Rectal smooth muscle tissue (tissue), 1 donor: ENCODE measurements around the gene RSL1D1.

ENCODE experiments used
- H3K27ac ChIP-seq: one replicate; pipeline ENCODE4 v1.7.0; 2013; ENCODE audit warnings: low read depth, low read length, inconsistent platforms
- H3K27me3 ChIP-seq: one replicate; pipeline ENCODE4 v1.7.0; 2013; ENCODE audit warnings: low read length; ENCODE audit not compliant: control insufficient read depth, insufficient read depth
- H3K36me3 ChIP-seq: one replicate; pipeline ENCODE4 v1.7.0; 2013; ENCODE audit warnings: low read length; ENCODE audit not compliant: control insufficient read depth, insufficient read depth
- H3K4me1 ChIP-seq: one replicate; pipeline ENCODE4 v1.7.0; 2013; ENCODE audit warnings: low read length; ENCODE audit not compliant: control insufficient read depth, insufficient read depth
- H3K4me3 ChIP-seq: one replicate; pipeline ENCODE4 v1.7.0; 2013; ENCODE audit warnings: low read length
- H3K9ac ChIP-seq: one replicate; pipeline ENCODE4 v1.7.0; 2013; ENCODE audit warnings: low read length

The RSL1D1 gene

DNA sequence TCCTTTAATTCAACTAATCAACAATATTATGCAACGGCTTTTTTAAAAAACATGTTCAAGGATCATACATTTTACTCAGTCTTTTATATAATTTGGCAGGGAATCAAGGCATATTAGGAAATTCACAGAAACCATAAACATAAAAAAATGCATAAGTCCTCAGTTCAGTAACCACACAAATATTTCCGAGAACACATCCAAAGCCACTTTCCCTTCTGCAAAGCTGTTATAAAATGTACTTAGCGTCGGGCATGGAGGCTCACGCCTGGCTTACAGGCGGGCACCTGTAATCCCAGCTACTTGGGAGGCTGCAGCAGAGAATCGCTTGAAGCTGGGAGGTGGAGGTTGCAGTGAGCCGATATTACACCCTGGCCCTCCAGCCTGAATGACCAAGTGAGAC lies 44.6 kb downstream of the RSL1D1 start:
- no peaks in the 10 kb centered on the region for H3K27me3 ChIP-seq

DNA sequence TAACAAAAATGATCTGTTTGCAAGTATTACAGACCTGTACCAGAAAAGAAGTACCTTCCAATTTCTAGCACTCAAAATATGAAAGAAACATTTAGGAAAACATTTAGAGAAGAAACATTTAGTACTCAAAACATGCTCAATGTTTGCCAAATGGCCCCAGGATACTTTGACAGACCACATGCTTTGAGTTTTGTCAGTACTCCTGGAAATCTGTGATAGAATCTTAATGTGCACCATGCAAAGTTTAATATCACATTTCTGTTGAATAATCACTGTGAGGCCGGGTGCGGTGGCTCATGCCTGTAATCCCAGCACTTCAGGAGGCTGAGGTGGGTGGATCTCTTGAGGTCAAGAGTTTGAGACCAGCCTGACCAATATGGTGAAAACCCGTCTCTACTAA lies 45.8 kb downstream of the RSL1D1 start:
- no peak overlapping the region for H3K4me3 ChIP-seq
- H3K27ac ChIP-seq = no peak overlapping the region
- H3K9ac ChIP-seq = no peak overlapping the region
- no peaks in the 10 kb centered on the region for H3K27me3 ChIP-seq
- no peaks in the 10 kb centered on the region for H3K4me1 ChIP-seq
- H3K36me3 ChIP-seq = no peaks in the 10 kb centered on the region

More for the DNA sequence above, 44.6 kb downstream of the RSL1D1 start:
- H3K36me3 ChIP-seq = no peaks in the 10 kb centered on the region
- H3K9ac ChIP-seq = no peak overlapping the region
- no peak overlapping the region for H3K4me3 ChIP-seq
- no peaks in the 10 kb centered on the region for H3K4me1 ChIP-seq
- H3K27ac ChIP-seq = no peak overlapping the region

DNA sequence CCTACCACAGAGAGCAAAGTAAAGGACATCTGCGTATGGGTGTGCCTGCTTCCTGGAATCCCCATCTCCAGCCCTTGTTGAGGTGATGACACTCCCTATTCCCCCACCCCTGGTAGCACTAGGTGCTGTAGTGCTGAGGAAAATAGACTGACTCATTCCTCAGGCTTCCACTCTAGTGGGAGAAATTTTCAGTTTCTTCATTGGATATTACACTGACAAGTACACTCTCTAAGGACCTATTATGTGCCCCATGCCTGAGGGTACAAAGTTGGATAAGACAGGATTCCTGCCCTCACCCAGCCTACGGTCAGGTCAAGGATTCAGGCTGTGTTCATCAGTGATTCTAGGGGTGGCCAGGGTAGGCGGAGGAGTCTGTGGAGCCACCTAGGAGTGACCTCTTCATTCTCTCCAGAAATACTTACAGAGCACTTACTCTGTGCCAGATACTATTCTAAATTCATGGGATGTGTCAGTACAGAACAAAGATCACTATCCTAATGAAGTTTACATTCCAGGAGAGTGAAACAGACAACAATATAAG lies 49.8 kb downstream of the RSL1D1 start:
- Histone ChIP-seq H3K4me1 (peaks cover 7% of the 10 kb centered on the region), H3K36me3 (no peaks in the 10 kb centered on the region), H3K4me3 (no peak overlapping the region), H3K9ac (no peak overlapping the region), H3K27ac (no peak overlapping the region), H3K27me3 (no peaks in the 10 kb centered on the region)

DNA sequence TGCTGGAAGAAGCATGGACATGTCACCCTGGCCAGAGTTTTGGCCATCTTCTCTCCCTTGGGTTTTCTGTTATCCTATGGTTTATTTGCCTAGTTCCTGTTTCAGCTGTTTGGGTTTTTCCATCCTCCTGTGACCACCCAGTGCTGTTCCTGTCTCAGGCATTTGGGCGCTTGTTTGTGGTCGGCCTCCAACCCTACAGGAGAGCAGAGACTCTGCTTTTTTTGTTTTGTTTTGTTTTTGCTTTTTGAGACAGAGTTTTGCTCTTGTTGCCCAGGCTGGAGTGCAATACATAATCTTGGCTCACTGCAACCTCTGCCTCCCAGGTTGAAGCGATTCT lies 51.0 kb downstream of the RSL1D1 start:
- no peaks in the 10 kb centered on the region for H3K36me3 ChIP-seq
- peaks cover 10% of the 10 kb centered on the region for H3K4me1 ChIP-seq
- H3K27ac ChIP-seq = no peak overlapping the region
- H3K9ac ChIP-seq = no peak overlapping the region
- H3K27me3 ChIP-seq = no peaks in the 10 kb centered on the region
- no peak overlapping the region for H3K4me3 ChIP-seq

DNA sequence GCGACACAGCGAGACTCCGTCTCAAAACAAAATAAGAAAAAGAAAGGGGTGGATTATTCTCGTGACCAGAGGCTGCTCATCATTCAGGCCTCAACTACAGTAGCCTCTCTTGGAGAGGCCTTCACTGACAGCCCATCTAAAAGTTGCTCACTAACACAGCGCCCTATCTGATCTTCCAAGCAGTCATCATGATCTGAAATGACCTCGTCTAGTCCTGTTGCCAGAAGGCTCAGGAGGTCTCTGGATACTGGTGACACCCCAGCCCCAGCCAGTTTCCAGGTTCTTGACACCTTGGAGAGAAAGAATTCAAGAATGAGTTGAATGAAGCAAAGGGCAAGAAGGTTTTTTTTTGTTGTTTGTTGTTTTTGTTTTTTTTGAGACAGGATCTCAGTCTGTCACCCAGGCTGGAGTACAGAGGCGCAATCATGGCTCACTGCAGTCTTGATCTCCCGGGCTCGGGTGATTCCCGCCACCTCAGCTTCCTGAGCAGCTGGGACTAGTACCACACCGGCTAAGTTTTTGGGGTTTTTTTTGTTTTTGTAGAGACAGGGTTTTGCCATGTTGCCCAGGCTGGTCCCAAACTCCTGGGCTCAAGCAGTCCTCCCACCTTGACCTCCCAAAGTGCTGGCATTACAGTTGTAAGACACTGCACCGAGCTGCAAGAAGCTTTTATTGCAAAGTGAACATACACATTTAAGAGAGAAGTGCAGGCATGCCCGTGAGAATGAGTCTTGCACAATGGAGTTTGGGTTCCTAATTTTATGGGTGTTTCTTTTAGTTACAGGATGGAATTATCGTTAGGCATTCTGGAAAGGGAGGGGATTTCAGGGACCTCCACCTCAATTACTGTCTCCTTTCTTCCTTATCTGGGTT lies 51.6 kb downstream of the RSL1D1 start:
- H3K27ac ChIP-seq = no peak overlapping the region
- no peak overlapping the region for H3K9ac ChIP-seq

DNA sequence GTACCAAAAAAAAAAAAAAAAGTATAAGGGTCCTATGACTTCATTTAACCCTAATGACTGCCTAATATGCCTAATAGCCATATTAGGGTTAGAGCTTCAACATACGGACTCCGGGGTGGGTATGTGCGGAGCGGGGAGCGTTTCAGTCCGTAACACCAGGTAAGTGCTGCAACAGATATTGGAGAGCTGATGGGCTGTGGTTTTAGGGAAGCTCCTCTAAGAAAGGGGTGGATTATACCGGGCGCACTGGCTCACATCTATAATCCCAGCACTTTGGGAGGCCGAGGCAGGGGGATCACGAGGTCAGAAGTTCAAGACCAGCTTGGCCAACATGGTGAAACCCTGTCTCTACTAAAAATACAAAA lies 52.3 kb downstream of the RSL1D1 start:
- peaks cover 10% of the 10 kb centered on the region for H3K4me1 ChIP-seq
- no peak overlapping the region for H3K27ac ChIP-seq
- no peak overlapping the region for H3K4me3 ChIP-seq
- peaks cover 4% of the 10 kb centered on the region for H3K36me3 ChIP-seq
- H3K27me3 ChIP-seq = no peaks in the 10 kb centered on the region
- H3K9ac ChIP-seq = no peak overlapping the region

More for the DNA sequence above, 51.6 kb downstream of the RSL1D1 start:
- no peaks in the 10 kb centered on the region for H3K27me3 ChIP-seq
- peaks cover 10% of the 10 kb centered on the region for H3K4me1 ChIP-seq
- H3K4me3 ChIP-seq = no peak overlapping the region
- H3K36me3 ChIP-seq = peaks cover 4% of the 10 kb centered on the region

DNA sequence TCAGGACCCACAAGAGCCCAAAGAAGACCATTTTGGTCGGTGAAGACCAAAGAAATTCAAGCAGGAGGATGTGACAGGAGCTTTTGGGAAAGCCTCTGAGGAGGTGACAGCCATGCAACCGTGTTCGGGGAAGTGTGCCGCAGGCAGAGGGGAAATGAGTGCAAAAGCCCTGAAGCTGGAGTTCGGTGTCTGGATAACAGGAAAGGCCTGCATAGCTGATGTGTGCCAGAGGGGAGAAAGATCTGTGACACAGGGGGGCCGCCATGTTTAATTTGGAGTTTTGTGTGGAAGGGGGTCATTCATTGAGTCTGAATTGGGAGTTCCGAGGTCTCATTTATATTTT lies 53.4 kb downstream of the RSL1D1 start:
- Histone ChIP-seq H3K36me3 (peaks cover 4% of the 10 kb centered on the region), H3K4me3 (peak overlapping the region; percentile 69), H3K4me1 (peaks cover 14% of the 10 kb centered on the region), H3K27me3 (no peaks in the 10 kb centered on the region), H3K9ac (peak overlapping the region; percentile 97), H3K27ac (peak overlapping the region; percentile 95)

DNA sequence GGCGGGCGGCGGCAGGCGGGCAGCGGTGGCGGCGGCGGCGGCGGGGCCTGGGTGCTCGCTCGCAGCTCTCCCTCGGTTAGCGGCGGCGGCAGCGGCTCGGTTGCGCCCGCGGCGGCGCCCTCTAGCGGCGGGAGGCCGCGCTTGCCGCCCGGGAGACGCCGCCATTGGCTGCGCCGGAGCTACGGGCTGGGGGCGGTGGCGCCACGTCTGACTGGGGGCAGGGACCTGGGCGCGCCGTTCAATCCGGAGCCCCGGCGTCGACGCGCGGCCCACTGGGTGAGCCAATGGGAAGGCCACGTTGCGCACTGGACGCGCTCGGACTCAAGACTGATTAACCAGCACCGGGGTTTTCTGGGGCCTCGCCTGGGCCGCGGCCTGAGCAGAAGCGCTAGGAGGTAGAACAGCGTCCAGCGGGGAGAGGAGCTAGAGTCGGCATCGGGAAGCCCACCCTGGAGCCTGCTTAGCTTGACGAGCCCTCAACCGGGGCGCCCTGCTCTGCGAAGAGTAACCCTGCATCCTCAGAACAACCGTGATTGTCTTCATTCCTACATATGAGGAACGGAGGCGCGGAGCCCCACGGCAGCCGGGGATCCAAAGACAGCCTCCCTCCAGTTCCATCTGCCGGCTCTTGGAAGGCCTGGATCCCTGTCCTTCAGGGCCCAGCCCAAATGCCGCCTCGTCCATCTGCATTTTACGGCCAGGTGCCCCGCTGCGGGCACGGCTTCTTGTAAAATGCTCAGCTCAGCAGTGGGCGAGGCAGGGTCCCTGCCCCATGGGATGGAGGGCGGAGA lies 54.0 kb downstream of the RSL1D1 start, which contains the start of gene ZC3H7A:
Gene ZC3H7A (minus strand): TSS at position 93 of the 791 bp plus-strand sequence. CDS start 14,904 bp downstream, outside the sequence.
- Histone ChIP-seq H3K27ac (peak within 1 kb of the TSS; percentile 95), H3K4me1 (peaks cover 14% of the 10 kb centered on the region), H3K4me3 (peak within 1 kb of the TSS; percentile 84), H3K9ac (peak within 1 kb of the TSS; percentile 97), H3K36me3 (peaks cover 4% of the 10 kb centered on the region), H3K27me3 (no peaks in the 10 kb centered on the region)

DNA sequence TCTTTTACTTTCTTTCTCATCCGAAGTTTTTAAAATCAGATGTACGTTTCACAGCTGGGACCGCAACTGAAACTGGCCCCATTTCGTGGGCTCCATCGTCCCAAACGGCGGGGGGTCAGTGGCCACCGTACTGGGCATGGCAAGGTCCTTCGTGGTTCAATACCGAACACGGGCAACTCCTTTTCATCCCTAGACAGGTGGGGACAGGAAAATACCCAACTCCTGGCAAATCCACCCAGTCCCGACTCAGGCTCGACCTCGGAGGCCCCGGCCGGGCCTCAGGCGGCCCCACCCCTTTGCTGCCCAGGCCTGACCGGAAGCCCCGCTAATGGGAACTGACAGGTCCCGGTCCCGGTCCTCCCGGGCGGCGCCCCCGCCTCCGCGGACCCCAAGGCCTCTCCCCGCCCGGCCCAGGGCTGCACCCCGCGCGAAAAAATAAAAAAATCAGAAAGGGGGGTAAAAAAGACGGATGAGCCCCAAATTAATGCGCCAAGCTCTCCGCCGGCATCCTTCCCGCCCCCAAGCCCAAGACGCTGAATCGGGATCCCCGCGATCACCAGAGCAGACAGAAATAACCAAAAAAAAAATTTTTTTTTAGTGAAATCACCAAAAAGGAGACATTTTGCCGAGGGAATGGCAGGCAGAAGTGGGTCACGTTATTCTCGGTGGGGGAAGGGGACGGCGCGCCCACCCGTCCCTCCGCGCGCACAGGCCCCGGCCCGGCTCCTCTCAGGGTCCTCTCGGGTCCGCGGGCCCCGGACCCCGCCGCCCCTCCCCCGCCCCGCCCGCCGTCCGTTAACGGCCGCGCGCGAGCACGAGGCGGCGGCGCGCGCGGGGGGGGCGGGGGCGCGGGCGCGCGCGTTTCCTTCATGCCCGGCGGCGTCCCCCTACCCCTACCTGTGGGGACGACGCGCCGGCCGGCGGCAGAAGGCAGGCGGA lies 54.8 kb downstream of the RSL1D1 start:
- H3K27ac ChIP-seq = peak overlapping the region; percentile 92
- H3K36me3 ChIP-seq = peaks cover 6% of the 10 kb centered on the region
- H3K9ac ChIP-seq = peak overlapping the region; percentile 86
- H3K4me1 ChIP-seq = peaks cover 14% of the 10 kb centered on the region
- H3K27me3 ChIP-seq = no peaks in the 10 kb centered on the region
- peak overlapping the region; percentile 84 for H3K4me3 ChIP-seq

DNA sequence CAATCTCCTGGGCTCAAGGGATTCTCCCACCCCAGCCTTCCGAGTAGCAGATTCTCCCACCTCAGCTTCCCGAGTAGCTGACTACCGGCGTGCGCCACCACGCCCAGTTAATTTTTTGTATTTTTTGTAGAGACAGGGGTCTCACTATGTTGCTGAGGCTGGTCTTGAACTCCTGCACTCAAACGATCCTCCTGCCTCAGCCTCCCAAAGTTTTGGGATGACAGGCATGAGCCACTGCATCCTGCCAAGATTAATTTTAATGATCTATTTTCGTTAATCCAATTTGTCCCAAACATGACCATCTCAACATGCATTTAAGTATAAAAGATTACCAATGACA lies 55.5 kb downstream of the RSL1D1 start:
- Histone ChIP-seq H3K4me1 (peaks cover 14% of the 10 kb centered on the region), H3K9ac (no peak overlapping the region), H3K36me3 (peaks cover 7% of the 10 kb centered on the region), H3K27ac (peak overlapping the region; percentile 92), H3K27me3 (no peaks in the 10 kb centered on the region), H3K4me3 (peak overlapping the region; percentile 84)

DNA sequence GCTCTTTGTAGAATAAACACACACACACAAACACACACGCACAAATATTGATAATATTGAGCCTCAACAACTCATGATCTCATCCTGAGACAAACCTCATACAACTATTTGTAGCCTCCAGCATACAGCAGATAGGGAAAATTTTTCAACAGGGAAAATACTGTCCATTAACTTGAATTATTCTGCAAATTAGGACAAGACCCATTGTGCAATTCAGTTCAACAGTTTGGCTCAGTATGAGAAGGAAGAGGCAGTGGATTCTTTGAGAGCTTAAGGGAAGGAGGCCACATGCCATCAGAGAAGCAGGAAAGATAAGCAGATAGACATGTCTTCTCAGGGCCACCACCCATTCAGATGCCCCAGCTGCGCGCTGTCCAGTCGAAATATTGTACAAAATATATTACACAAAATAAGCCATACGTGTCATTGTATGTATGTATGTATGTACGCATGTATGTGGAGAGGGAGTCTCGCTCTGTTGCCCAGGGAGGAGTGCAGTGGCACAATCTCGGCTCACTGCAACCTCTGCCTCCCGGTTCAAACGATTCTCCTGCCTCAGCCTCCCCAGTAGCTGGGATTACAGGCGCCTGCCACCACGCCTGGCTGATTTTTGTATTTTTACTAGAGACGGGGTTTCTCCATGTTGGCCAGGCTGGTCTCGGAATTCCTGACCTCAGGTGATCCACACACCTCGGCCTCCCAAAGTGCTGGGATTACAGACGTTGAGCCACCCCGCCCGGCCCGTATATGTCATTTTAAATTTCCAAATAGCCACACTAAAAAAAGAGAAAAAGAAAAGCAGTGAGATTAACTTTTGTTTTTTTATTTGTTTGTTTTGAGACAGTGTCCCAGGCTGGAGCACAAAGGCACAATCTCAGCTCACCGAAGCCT lies 56.1 kb downstream of the RSL1D1 start:
- Histone ChIP-seq H3K27me3 (no peaks in the 10 kb centered on the region), H3K4me1 (peaks cover 14% of the 10 kb centered on the region), H3K27ac (peak overlapping the region; percentile 92), H3K36me3 (peaks cover 7% of the 10 kb centered on the region), H3K4me3 (peak overlapping the region; percentile 84), H3K9ac (no peak overlapping the region)
